Subcutaneous adipose tissue (tissue), 4 donors: ENCODE measurements around the gene CHST12. TPM values are rescaled to one million over a fixed set of nuclear protein-coding genes. Genes with fewer than 3 reads are reported as not detected.

Experiments used
- total RNA-seq, 4 donors: library from RNA; depleted of rRNA; stranded (reverse); fragments of >200 nt; gene quantifications; one replicate each; pipeline ENCODE4 v1.1.0, GENCODE V29; 2016
- TF ChIP-seq, protein P1 (sequence below): fragments of 450-650 bp; IDR thresholded peaks from one replicate; pipeline ENCODE4 v1.5.1; 2016; ENCODE audit warnings: low read depth, mild to moderate bottlenecking, control low read depth, antibody characterized with exemption, moderate library complexity

Gene CHST12
- total RNA-seq, 4 donors from 2014 or later: 5.2 to 26.0 (median 13.8) TPM

DNA sequence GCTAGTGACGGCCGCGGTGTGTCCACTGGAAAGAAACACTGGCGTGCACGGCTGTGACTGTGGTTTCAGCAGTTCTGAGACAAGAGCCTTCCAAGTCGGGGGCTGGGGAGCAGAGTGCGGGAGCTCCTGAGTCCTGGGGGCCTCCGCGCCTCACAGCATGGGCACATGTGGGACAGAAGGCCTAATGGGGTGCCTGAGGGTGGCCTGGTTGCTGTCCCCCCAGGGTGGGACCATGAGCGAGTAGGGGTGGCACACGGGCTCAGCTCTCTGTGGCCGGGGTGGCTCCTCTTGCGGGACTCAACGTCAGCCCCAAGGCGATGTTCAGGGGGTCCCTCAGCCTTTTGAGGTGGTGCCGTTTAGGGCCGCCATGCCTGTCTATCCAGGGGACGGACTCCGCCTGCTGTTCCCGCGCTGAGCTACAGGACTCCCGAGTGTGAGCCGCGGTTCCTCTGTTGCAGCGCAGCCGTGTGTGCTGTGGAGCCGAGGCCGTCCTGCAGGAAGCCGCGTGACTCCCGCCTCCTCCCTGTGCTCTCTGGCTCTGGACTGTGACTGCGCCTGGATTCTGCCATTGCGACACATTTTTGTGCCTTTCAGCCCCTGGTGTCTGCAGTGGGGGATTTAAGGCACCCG is 23.5 kb upstream of the CHST12 start:
- TF ChIP-seq, protein P1, sequence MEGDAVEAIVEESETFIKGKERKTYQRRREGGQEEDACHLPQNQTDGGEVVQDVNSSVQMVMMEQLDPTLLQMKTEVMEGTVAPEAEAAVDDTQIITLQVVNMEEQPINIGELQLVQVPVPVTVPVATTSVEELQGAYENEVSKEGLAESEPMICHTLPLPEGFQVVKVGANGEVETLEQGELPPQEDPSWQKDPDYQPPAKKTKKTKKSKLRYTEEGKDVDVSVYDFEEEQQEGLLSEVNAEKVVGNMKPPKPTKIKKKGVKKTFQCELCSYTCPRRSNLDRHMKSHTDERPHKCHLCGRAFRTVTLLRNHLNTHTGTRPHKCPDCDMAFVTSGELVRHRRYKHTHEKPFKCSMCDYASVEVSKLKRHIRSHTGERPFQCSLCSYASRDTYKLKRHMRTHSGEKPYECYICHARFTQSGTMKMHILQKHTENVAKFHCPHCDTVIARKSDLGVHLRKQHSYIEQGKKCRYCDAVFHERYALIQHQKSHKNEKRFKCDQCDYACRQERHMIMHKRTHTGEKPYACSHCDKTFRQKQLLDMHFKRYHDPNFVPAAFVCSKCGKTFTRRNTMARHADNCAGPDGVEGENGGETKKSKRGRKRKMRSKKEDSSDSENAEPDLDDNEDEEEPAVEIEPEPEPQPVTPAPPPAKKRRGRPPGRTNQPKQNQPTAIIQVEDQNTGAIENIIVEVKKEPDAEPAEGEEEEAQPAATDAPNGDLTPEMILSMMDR: no peak

DNA sequence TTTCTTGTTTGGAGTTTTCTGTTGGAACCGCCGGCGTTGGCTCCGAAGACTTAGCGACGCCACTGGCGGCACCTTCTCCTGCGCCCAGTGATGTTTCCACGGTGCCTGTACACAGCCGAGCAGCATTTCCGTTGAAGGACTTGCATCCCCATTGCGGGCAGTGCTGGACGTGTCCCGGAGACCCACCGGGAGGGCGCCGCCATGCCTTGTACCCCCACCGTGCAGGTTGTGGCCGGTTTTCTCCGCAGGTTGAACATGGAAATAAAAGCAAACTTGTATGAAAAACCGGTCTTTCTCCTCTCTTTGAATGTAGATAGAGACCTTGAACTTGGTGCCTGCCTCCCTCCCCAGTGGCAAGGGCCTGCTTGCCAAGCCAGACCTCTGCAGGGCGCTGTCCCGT is 22.9 kb upstream of the CHST12 start:
- TF ChIP-seq, protein P1: no peak

DNA sequence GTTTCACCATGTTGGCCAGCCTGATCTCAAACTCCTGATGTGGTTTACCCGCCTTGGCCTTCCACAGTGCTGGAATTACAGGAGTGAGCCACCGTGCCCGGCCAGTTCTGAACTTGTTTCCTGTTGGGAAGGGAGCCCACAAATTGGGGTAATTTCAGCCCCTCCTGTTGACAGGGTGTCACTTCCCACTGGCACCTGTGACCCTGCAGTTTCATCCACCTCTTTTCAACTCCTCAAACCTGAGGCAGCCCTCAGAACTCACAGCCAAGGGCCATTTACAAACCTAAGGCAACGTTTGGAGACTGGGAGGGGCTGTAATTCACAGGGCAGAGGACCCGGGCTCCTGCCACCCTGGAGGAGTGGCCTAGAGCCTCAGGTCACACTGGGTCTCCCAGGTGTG is 22.2 kb upstream of the CHST12 start:
- TF ChIP-seq, protein P1: no peak

DNA sequence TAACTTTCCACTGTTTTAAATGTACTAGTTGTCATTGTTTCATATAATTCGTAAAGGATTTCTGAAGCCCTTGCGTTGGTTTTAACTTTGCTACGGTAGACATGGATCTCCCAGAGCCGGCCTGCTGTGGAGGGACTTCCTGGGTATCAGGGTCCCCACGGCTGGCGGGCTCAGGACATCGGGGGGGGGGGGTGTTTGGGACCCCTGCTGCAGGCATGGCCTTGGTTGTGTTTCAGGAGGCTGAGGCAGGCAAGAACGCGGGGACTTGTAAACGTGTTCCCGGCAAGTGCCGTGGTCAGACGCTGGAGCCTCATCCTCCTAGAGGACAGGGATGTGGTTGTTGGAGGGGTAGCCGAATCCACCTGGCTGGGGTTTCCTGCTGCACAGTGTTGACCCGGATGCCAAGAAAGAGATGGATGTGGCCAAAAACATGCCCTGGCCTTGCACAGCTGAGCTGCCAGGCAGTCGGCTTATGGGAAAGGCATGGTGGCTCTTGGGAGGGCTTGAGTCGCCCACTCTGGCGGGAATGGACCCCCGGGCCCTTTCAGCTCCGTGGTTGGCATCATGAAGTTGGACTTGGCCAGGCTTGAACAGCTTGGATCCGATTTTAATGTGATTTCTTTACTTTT is 21.4 kb upstream of the CHST12 start:
- TF ChIP-seq, protein P1: no peak

DNA sequence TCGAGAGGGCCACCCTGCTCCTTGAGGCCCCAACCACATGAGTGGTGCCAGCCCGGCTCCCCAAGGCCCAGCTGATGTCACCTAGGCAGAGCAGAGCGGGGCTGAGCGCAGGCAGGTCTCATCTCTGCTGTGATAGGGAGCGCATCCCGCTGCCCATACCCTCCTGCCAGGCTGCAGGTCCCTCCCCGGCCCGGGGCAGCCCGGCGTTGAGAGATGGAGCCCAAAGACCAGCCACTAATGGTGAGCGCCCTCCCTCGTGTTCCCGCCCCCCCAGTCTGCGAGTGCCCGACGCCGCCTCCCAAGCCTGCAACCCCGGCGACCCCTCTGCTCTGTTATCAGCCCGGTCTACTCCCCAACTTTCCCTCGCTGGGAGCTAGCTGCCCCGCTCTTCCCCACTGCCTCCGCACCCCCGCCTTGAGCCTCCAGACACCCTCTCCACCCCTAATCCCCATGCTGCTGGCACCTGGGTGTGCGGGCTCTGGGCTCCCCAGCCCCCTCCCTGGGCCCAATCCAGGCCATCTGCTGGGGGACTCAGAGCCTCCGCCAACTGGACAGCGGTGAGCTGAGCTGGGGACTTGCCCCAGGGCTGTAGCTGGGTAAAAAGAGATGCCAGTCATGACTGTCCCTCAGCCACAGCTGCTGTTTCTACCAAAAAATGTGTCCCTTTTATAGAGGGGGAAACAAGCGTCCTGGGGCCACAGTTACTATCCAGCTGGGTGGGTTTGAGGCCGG is 19.7 kb upstream of the CHST12 start:
- TF ChIP-seq, protein P1: no peak

DNA sequence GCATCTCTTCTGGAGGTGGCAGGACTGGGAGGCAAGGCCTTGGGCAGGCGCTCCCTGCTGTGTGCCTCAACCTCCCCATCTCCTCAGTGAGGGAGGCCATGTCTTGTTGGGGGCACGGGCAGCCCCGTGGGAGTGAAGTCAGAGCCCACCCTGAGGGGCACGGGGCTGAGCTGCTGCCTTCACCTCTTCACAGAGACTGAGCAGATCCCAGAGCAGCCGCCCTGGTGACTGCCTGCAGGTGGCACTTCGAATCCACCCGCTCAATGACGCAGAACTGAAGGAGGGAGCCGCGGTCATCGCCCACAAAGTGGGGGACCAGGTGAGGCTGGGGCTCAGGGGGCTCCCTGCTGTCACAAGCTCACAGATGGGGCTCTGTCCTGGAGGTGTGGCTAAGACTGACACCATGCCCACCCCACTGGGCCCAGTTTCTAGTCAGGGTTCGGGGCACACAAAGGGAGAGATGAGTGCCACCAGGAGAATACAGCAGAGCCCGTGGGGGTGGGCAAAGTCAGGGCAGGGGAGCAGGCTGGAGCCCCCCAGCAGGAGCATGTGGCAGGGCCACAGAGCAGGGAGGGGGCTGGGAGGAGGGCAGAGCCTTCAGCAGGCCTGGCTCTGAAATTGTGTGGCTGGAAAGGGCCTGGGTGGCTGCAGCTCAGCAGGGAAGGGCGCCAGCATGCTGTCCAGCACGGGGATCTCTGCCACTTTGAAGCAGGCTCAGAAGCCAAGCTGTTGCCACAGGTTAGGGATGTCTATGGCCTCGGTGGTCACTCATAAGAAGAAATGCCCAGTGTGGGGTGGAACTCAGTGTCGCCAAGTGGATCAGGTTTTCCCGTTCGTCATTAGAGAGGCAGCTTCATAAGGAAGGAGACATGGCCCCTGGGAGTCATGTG is 18.8 kb upstream of the CHST12 start:
- TF ChIP-seq, protein P1: no peak
